HG02678 (cell line): Measurements from ENCODE around the gene ZBTB18.
A peak's percentile ranks its signal among the peaks of the same experiment; 100 is the strongest.

Source experiments
- ATAC-seq: cut with Tn5 transposase; IDR thresholded peaks from one replicate; pipeline ENCODE4 v1.9.1; 2021; ENCODE audit warnings: mild to moderate bottlenecking, moderate library complexity; ENCODE audit not compliant: unreplicated experiment

ZBTB18 gene

DNA sequence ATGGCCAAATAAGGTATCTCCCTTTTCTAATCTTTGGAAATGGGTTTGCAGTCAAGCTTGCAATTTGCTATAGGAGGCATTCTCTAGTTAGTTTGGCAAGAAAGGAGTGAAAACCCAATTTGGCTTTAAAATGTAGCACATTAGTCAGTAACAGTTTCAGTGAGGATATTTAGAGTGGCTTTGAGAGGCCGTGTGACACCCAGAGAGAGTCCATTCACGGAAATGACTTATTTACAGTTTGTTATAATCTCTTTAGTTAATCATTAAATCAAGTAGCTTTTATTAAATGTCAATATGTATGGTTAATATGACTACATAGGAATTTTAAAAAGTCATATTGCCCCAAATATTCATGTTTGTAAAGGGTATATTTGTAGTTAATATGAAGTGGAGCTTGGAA is 9.6 kb downstream of the ZBTB18 start:
- no peak for ATAC-seq

DNA sequence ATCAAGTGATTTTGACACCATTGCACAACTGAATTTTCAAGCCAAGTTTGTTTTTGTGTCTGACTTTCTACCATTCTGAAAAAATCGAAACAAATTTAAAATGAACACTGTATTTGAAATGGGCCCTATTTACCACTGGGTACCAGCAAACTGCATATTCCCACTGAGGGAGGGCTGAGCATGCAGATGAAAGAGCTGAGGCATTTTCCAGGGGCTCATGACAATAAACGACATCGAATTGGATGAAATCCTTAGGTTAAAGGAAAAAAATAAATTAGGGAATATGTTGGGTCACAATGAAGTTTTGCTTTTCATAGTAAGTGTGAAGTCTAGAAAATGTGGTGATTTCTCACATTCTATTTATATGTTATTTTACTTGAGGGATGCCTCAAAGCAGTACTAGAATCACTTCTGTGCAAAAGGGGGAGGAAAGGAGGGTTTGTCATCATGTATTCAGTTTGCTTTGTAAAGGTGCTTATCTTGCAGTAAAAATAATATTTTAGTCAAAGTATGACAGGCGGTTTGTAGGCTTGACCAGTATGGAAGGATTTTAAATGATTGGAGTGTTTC is 11.2 kb downstream of the ZBTB18 start:
- no peak for ATAC-seq

DNA sequence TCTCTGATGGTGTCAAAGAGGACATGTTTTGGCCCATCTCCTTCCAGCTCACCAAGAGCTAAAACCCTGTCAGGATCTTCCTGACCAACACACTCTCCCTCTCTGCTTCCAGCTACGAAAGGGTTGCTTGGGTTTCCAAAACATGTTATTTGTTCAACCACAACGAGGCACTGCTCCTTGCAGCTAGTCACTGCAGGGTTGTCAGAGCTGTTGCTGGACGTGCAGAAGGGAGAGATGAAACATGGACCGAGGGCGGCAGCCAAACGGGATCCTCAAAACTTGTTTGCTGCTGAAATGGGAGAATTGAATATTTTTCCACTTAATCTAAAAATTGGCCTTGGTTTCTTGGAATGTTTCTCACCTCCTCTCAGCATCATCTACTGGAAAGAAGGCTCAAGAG is 12.4 kb downstream of the ZBTB18 start:
- ATAC-seq: no peak

DNA sequence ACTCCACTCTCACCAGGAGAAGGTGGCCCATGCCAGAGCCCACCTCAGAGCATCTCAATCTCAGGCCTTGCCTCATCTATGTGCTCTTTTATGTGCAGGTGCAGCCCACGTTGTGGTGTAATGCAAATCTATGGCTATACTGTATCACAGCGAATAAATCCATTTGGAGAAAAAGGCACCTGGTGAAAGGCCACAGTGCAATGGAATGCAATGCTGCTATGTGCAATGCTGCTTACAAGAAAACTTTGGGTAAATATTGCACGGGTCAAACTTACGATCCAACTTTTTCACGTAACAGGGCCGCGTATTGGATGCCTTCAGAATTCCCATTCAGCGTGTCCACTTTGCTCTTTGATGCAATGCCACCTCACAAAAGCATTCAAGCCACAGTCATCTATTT is 13.5 kb downstream of the ZBTB18 start:
- ATAC-seq: no peak

DNA sequence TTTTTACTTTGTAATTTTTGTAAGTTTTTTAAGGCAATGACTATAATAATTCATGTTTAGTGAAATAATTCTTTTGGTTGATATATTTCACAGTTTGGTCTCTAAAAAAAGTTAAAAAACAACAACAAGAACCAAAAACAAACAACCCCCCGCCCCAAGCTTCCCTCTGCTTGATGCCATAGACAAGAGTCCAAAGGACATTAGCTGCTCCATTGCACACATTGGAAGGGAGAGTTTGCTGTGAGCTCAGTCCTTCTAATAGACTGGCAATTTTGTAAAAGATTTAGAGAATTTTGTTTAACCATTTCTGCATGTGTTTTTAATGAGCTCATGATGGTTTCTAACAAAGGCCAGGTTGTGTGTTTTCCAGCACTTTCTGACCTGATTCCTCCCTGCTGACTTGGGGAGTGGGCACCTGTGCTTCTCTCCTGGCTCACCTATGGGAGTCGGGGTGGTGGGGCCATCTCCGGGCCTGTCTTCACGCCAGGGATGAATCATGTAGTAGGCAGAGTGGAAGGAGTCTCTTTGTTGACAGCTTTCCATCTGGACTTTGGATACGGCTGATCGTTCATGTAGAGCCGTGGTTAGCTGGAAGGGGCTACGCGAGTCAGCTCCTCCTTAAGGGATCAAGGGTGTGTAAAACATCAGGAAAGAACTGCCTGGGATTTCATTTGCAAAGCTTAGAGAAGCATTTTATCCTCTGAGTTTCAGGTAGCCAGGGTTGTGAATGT is 14.1 kb downstream of the ZBTB18 start:
- ATAC-seq: no peak

DNA sequence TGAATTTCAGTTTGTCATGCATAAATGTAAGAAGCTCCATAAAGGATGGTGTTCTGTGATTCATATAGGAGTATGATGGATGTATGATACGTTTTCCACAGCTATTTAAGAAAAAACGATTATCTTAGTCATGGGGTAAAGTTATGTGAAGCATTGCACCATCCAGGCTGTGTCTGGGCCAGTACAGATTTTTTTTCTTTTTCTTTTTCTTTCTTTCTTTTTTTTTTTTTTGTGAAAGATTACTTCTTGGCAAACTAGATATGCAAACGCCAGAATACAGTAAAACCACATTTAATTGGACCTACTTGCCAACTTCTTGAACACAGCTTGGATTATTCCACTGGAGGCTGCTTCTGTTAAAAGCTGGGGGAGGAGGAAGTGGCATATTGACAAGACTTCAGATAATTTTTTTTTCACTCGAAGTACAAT is 14.9 kb downstream of the ZBTB18 start:
- no peak for ATAC-seq

DNA sequence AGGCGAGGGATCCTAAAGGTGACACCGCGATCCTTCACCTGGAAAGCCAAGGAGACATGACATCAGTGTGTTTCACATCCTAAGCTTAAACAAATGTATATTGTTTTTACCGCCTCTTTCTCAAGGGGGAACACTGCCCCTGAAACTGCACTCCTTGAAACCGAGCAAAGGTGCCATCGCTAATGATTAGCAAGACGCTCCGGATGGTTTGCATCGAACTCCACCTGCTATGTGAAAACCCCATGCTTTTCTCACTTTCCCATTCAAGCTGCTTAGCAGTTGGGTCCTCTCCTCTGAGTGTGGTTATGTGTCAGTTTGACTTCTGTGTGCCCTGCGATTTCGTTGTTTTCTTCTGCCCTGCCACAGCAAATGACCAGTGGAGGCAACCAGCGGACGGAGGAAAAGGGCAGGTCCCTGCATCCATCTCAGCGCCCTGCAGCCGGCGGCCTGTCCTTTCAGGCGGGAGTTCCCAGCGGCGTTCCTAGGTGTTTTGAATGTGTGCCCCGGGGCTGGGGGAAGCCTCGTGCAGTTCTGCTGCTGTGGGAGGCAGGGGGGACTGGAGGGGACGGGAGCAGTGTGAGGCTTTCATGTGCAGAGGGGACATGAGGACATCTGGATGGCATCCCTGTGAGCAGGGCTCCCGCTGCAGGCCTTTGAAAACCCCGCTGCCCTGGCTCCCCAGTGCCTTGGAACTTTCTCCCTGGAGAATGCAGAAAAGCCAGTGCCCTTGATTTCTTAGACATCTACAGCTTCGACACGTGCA is 16.1 kb downstream of the ZBTB18 start:
- ATAC-seq: peak; percentile 56

DNA sequence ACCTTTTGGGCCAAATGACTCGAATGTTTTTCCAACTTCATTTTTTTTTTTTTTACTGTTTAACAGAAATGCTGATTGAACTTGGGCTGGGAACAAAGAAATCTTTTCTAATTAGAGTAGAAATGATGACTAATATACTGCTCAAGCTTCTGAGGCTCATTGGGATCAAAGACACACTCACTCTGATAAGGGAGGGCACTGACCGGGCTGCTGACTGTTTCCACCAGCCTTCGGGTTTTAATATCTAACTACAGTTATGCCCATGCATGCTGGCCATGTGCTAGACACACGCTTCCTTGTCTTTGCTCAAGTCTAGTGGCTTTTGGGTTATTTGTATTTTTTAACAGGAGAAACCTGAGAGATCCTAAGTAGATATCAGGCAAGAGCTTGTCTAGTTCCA is 16.8 kb downstream of the ZBTB18 start:
- ATAC-seq: no peak

DNA sequence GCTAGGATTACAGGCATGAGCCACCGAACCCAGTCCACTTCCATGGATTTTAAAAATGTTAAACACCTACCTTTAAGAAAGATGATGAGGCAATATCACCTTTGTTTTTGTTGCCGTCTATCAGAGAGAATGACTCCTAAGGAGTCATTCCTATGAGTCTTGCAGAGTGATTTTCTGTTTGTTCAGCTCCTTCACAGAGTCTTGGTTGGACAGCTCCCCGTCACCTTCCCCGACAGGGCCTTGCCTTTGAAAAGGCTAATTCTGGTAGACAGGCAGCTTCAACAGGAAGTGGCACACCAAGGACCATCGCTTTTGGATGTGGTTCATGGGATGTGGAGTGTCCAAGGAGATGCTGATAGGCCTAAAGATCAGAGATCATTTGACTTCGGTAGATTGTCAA is 17.5 kb downstream of the ZBTB18 start:
- ATAC-seq: no peak

DNA sequence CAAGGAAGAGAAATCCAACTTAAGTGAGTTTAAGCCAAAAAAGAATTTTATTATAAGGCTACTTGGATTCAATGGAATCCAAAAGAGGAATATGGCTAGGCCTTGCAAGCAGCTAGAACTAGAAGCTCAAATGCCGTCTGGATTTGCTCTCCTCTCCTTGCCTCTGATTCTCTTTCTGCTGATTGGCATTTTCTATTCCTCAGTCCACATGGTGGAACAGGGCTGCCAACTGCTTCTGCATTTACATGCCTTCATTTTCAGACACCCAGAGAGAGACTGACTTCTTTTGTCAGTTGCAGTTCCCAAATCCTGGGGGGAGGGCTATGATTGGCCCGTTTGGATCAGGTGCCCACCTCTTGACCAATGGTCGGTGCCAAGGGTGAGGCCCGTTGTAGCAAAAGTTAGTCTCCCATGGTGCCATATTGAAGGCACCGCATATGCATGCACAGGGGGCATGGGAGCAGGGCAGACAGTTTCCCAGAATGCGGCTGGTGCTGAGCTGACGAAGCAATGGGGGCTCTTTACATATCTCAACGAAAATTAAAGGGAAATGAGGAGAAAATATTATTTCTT is 18.3 kb downstream of the ZBTB18 start:
- no peak for ATAC-seq

DNA sequence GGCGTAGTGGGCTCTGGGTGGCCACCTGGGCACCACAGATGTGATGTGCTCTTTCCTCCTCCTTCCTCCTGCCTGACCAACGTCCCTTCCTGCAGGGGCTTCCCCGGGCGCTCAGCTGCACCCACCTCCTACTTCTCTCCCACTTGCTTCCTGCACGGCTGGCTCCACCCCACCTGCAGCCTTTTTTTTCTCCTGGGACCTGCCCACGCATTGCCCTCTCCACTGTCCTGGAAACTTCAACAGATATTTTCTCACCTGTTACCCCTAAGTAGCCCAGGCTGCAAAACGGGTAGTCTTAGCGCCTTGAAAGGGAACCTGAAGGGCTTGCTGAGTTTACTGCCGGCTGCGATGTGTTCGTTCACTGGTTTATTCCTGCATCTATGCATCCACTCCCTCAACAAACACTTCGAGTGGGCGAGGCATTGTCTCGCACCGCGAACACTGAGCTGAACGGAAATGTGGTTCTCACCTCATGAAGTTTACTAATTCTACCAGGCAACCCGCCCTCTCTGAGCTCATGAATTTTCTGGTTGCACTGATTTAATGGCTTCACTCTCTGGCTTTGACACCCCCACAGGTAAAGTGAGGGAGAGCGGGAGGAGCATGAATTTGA is 23.6 kb downstream of the ZBTB18 start:
- ATAC-seq: peak; percentile 70

DNA sequence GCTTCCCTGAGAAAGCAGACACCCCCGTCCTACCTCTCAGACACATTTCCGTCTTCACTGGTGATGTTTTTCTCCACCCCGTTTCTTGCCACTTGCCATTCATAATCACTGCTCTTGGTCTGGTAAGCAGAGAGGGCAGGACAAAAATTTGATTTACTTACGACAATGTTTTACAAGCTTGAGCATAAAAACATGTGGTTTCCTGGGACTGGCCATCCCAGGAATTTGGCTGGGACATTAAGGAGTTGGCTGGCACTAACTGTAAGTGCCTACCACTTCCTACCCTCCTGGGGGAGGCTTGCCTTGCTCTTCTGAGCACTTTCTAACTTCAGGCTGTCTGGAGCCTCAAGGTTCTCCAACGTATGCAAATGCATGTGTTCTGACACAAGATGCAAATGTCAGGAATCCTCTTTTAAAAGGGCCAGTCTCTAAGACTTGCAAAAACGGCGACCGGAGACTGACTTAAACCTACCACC is 24.2 kb downstream of the ZBTB18 start:
- ATAC-seq: no peak

DNA sequence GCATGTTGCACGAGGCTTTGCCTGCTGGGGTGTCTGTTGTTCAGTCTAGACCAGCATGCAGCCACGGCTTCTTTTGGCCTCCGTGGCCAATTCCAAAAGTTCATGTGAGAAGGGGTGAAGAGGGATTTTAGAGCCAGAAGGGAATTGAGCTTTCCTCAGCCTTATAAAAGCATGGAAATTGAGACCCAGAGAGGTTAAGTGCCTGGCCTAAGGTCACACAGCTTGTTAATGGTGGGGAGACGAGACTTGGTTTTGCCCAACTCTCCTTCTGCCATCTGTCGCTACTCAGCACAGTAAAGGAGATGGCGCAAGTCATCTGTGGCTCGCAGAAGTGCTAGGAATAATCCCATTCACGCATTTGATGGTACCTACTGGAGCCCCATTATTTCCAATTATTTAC is 25.7 kb downstream of the ZBTB18 start:
- ATAC-seq: no peak

DNA sequence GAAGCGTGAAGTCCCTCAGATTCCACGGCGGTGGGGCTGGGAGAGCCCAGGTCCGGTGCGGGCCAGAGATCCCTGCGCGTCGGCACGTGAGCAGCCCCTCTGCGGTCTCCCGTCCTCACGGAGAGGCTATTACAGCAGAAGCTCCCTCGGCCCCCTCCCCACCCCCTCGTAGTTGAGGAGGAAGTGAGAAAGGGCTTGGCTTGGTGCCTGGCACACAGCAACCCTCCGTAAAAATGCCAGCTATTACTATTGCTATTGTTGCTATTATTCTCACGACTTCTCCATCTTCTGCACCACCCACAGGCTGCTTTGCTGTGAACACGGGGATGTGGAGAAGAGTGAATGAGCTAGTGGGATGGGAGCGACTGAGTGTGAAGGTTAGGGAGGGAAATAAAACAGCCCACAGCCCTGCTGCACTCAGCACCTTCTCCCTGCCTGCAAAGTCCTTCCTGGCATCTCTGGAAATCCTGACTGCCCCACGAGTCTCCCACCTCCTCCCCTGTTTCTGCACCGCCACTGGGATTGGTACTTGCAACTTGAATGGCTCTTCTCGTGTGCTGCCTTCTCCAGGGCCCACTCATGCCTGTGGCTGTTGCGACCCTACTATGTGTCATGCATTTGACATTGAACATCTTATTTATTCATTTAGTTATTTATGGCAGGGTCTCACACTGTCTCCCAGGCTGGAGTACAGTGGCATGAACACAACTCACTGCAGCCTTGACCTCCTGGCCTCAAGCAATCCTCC is 26.6 kb downstream of the ZBTB18 start:
- ATAC-seq: no peak

DNA sequence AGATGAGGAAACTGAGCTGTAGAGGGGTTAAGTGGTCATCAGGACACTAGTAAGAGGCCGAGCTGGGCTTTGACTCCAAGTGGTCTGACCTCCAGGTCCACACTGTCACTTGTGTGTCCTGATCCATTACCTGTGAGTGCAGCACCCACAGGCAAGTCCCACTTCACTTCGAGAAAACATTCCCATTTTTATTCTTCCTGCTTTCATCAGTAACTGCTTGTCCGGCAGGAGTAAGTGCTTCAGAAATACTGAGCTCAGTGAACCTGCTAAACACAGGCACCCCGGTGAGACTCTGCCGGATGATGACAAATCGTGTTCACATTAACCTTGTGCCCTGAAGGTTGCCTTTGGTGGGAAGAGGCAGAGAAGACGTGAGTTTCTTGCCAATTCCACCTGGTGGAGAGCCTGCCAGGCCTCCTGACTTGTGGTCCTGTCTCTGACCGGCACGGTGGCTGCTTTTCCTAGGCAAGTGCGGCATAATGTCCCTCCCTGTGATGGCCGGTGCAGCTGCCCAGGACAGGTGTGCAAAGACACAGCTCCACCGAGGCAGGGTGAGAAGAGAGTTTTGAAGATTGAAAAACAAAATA is 29.4 kb downstream of the ZBTB18 start:
- no peak for ATAC-seq

DNA sequence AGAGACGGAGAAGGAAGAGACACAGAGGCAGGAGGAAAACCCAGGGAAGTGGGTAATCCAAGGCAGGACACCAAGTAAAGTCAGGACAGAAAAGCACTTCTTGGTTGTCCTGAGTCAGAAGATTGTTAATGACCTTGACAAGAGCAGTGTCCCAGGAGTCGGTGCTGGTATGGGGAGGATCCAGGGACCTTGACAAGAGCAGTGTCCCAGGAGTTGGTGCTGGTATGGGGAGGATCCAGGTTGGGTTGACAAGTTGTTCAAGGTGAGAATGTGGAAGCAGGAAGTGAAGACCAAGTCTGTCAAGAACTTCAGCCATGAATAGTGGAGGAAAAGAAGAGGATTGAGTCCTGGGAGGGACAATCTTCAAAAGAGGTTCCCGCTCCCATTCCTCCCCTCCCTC is 31.9 kb downstream of the ZBTB18 start:
- no peak for ATAC-seq

DNA sequence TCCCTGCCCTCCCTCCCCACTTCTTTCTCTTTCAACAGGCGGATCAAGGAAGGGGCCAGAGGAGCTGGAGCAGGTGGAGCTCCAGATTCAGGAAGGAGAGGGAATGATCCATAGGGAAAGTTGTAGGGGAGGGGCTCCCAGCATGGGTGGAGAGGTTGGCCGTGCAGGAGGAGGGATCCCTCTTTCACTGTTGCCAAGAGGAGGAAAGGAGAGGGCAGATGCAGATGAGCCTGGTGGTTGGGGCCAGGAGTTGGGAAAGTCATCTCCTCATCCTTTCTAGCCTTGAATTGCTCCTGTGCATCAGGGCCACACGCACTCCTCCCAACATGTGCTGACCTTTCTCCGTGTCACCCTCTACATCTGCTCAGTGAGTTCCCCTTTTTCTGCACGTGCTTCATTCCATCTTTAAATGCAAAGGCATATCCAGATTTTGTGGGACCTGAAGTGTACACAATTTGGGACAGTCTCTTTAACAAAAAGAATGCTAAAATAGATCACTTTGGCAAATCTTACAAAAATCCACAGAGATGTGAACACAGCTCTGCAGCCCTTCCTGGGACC is 32.4 kb downstream of the ZBTB18 start:
- no peak for ATAC-seq

DNA sequence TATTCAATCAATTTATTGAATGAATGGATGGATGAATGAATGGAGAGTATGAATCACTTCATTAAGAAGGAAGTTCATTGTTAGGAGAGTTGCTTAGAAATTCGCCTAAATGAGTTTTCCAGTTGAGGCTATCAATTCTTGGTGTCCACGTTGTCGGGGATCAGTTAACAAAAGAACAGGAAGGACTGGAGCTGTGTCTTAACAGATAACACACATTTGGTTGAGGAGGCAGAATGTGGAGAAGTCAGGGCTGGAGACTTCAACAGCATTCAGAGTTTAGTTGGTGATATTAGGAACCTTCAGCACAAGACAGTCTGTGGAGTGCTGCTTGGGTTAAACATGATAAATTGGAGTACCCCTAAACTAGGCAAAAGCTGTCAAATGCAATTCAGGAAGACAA is 33.7 kb downstream of the ZBTB18 start:
- ATAC-seq: no peak

DNA sequence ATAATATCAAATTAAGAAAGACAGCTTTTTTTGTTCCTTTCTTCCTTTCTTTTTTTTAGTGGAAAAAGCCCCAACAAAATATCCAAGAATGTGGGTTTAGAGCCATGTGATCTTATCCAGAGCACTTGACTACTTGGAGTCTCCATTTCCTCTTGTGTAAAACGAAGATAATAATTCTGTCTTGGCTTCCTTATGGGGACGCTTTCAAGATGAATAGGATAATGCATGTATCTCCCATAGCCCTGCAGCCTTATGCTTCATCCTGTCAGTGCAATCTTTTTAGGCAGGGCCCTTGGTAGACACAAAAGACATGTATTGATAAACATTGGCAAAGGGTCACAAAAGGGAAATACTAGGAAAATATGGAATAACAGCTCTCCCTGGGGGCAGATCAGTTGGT is 34.8 kb downstream of the ZBTB18 start:
- no peak for ATAC-seq

DNA sequence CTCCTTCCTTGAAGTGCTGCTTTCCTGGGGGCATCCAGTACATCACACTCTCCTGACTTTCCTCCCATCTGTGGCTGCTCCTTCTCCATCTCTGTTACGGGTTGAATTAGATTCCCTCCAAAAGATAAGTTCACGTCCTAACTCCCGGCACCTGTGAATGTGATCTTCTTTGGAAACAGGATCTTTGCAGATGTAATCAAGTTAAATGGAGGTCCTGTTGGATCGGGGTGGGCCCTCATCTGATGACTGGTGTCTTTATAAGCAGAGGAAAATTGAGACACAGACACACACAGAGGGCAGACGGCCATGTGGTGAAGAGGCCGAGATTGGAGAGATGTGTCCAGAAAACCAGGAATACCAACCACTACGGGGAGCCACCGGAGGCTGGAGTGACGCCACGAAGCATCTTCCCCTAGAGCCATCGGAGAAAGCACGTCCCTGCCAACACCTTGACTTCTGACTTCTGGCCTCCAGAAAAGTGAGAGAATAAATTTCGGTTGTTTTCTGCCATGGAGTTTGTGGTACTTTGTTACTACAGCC is 36.0 kb downstream of the ZBTB18 start:
- ATAC-seq: no peak
